ENCODE results near the gene CYB561A3. TPM values are rescaled to one million over a fixed set of nuclear protein-coding genes. Genes with fewer than 3 reads are reported as not detected.

Gene CYB561A3
- total RNA-seq, 1 donor from 2014 or later: 12.1 TPM

GRCh38 chr11:61335355-61335710, 26.3 kb downstream of the CYB561A3 start:
- Histone ChIP-seq H3K9ac (no peak overlapping the region), H2AFZ (replicated peaks) (no peak overlapping the region), H3K4me1 (peaks cover 11% of the 10 kb centered on the region), H3K36me3 (no peaks in the 10 kb centered on the region), H3K27ac (no peak overlapping the region), H4K20me1 (ENCODE audit: low read depth) (peaks cover 17% of the 10 kb centered on the region), H3F3A (ENCODE audit: low read depth) (peaks cover 25% of the 10 kb centered on the region), H3K4me3 (no peak overlapping the region), H3K4me2 (no peak overlapping the region), H3K79me2 (ENCODE audit: low read depth) (peaks cover 36% of the 10 kb centered on the region), H3K27me3 (no peaks in the 10 kb centered on the region), H3K9me3 (ENCODE audit: low read depth) (no peaks in the 10 kb centered on the region)
- no peak for TF ChIP-seq CTCF (IDR thresholded peaks at IDR 0.05)
- no peak for TF ChIP-seq EZH2phosphoT487 (IDR thresholded peaks at IDR 0.05)
- TF ChIP-seq EZH2 (IDR thresholded peaks at IDR 0.05): no peak
- Mint-ChIP-seq H3K9me3 (no peaks in the 10 kb centered on the region), H3K4me3 (peak overlapping the region; percentile 48), H3K36me3 (peaks cover 13% of the 10 kb centered on the region), H3K27me3 (ENCODE audit: insufficient read depth, low read depth) (peaks cover 4% of the 10 kb centered on the region), H3K27ac (no peak overlapping the region), H3K4me1 (peaks cover 39% of the 10 kb centered on the region)
- DNase-seq (ENCODE audit: low spot score): no peak

DNA sequence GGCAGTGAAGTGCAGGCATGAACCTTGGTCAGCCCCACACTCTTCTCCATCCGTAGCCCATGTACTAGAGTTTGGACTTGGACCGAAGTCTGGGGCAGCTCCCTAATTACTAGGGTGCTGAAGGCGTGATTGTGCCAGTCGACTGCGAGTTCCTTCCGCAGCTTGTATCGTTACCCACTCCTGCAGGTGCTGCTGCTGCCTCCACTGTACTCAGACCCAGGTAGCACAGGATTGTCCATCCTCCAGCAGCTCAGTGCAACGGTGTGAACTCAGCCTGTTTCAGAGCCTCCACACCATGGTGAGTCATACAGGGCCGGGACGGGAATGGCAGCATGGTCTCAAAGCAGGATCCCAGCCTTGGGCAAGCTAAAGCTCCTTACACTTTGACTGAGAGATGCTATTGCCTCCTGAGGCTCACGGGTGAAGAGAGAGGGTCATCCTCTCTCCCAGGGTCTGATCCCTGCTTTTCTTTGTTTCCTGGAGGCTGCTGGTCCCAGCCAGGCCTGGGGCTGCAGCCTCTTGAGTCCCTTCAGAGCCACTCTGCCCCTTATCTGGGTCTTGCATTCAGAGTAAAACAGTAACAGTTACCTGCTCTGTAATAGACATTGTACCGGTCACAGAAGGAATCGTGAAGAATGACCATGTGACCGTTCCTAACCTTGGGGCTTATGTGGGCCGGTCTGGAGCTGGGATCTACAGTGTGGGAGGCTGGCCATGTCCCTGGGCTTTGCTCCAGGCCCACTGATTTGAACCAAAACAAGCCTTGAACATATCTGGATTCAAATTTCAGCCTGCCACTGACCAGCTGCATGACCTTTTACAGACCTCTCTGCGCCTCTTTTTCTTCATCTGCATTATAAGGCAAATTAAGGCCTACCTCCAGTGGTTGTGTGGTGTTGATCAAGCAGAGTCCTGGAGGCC, 27.0 kb downstream of the CYB561A3 start:
- H3K4me2 ChIP-seq: no peak overlapping the region

DNA sequence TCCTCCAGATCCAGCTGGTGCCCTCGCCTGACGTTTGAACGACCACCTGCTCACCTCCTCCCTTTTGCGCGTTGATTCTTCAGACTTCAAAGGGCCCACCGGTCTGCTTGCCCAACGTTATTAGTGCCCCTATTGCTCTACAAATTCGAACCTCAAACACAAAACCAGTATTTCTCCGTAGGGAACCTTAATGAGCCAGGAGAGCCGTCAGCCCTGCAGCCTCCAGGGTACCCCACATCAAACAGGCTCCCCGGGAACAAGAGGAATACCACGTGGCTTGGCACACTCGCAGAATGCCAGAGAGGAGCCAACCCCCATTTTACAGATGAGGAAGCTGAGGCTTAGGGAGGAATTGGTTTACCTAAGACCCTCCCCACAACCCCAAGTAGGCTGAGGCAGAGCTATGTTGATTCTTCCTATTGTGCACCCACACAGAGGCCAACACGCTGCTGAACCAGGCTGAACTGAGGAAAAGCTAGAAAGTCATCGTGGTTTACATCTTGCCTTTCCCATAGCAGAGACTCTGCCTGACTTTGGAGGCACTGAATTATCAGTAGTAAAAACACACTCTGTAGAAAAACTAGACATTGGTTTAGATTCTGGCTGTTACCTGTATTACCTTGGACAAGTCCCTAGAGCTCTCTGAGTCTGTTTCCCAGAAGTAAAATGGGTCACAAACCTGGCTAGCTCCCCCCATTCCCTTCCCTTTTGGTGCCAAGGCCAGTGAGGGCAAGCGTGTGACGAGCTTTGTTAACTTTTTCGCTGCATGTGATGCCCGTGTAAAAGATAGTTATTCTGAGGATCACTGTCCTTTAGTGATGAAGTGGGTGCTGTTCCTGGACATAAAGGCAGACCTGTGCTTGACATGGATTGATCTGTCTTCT, 27.9 kb downstream of the CYB561A3 start:
- H3K27me3 ChIP-seq: no peaks in the 10 kb centered on the region
- H3K9me3 ChIP-seq (ENCODE audit: low read depth): no peaks in the 10 kb centered on the region
- H3K9ac ChIP-seq: peak overlapping the region; percentile 98
- peaks cover 52% of the 10 kb centered on the region for H3K79me2 ChIP-seq (ENCODE audit: low read depth)
- no peak for DNase-seq (ENCODE audit: low spot score)
- H3K36me3 ChIP-seq: no peaks in the 10 kb centered on the region
- Mint-ChIP-seq H3K9me3 (no peaks in the 10 kb centered on the region), H3K4me1 (peaks cover 39% of the 10 kb centered on the region), H3K27ac (peak overlapping the region; percentile 92), H3K36me3 (peaks cover 14% of the 10 kb centered on the region), H3K4me3 (peak overlapping the region; percentile 97), H3K27me3 (ENCODE audit: insufficient read depth, low read depth) (peaks cover 4% of the 10 kb centered on the region)
- peak overlapping the region; percentile 62 for H3K27ac ChIP-seq
- H2AFZ ChIP-seq (replicated peaks): peak overlapping the region; percentile 15
- no peak for TF ChIP-seq CTCF (IDR thresholded peaks at IDR 0.05)
- no peak for TF ChIP-seq EZH2 (IDR thresholded peaks at IDR 0.05)
- TF ChIP-seq EZH2phosphoT487 (IDR thresholded peaks at IDR 0.05): no peak
- H4K20me1 ChIP-seq (ENCODE audit: low read depth): peaks cover 29% of the 10 kb centered on the region
- peak overlapping the region; percentile 98 for H3K4me2 ChIP-seq
- peaks cover 11% of the 10 kb centered on the region for H3K4me1 ChIP-seq
- peak overlapping the region; percentile 93 for H3K4me3 ChIP-seq
- H3F3A ChIP-seq (ENCODE audit: low read depth): peaks cover 25% of the 10 kb centered on the region

More for the DNA sequence above, 27.0 kb downstream of the CYB561A3 start:
- H3K9me3 Mint-ChIP-seq: no peaks in the 10 kb centered on the region
- peaks cover 25% of the 10 kb centered on the region for H3F3A ChIP-seq (ENCODE audit: low read depth)
- H2AFZ ChIP-seq (replicated peaks): no peak overlapping the region
- H3K27ac Mint-ChIP-seq: peak overlapping the region; percentile 79
- no peaks in the 10 kb centered on the region for H3K36me3 ChIP-seq
- peaks cover 4% of the 10 kb centered on the region for H3K27me3 Mint-ChIP-seq (ENCODE audit: insufficient read depth, low read depth)
- peaks cover 11% of the 10 kb centered on the region for H3K4me1 ChIP-seq
- no peak for TF ChIP-seq EZH2 (IDR thresholded peaks at IDR 0.05)
- TF ChIP-seq EZH2phosphoT487 (IDR thresholded peaks at IDR 0.05): no peak
- TF ChIP-seq CTCF (IDR thresholded peaks at IDR 0.05): no peak
- H3K4me3 ChIP-seq: no peak overlapping the region
- peaks cover 39% of the 10 kb centered on the region for H3K4me1 Mint-ChIP-seq
- H3K36me3 Mint-ChIP-seq: peaks cover 13% of the 10 kb centered on the region
- H4K20me1 ChIP-seq (ENCODE audit: low read depth): peaks cover 23% of the 10 kb centered on the region
- no peak for DNase-seq (ENCODE audit: low spot score)
- H3K9me3 ChIP-seq (ENCODE audit: low read depth): no peaks in the 10 kb centered on the region
- no peak overlapping the region for H3K27ac ChIP-seq
- no peak overlapping the region for H3K9ac ChIP-seq
- peak overlapping the region; percentile 97 for H3K4me3 Mint-ChIP-seq
- peaks cover 43% of the 10 kb centered on the region for H3K79me2 ChIP-seq (ENCODE audit: low read depth)
- H3K27me3 ChIP-seq: no peaks in the 10 kb centered on the region
